Measurements from ENCODE around the gene CRYBG1. TPM values are rescaled to one million over a fixed set of nuclear protein-coding genes. Genes with fewer than 3 reads are reported as not detected.

Gene CRYBG1
- total and polyA plus RNA-seq, 8 donors: 2.3 to 9.2 (median 4.3) TPM

DNA sequence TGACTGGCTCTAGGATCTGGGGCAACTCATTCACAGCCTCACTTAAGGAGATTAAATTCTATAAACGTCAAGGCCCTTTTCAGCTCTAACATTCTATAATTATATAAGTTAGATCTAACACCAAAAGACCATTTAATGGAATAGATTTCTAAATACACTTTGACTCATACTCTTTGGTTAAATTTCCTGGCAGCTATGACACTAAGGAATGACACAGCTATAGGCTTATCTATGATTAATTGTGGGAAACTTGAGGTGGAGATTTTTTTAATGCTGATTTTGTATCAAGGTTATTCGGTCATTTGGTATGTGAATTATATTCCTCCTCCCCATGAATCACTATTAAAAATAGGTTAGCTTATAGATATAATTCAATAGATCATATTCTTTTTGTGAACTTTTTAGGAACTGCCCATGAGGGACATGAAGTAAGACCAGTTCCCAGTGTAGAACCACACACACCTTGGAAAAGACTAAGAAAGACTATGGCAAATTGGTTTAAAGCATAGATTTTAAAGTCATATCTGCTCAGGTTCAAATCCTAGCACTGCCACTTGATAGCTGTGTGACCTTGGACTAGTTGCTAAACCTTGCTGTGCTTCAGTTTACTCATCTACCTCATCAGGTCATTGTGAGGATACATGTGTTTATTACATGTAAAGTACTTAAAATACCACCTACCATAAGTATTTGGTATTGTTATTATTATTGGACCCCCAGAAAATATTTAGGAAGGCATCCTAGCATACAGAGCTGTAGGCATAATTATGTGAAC is 116.0 kb downstream of the CRYBG1 start:
- no peak for FAIRE-seq
- WGBS, 2 donors: 25 to 36% methylated on average over 2 of the region's 2 CpGs
- intact Hi-C loops (cut with DNase I): no loop called here
- Histone ChIP-seq H3K27me3 (no peaks in the 10 kb centered on the region), H3K4me1 (no peaks in the 10 kb centered on the region), H3K9me3 (no peaks in the 10 kb centered on the region), H3K4me3 (no peak overlapping the region), H3K27ac (no peak overlapping the region), H3K36me3 (no peaks in the 10 kb centered on the region)
- TF ChIP-seq, protein P1, sequence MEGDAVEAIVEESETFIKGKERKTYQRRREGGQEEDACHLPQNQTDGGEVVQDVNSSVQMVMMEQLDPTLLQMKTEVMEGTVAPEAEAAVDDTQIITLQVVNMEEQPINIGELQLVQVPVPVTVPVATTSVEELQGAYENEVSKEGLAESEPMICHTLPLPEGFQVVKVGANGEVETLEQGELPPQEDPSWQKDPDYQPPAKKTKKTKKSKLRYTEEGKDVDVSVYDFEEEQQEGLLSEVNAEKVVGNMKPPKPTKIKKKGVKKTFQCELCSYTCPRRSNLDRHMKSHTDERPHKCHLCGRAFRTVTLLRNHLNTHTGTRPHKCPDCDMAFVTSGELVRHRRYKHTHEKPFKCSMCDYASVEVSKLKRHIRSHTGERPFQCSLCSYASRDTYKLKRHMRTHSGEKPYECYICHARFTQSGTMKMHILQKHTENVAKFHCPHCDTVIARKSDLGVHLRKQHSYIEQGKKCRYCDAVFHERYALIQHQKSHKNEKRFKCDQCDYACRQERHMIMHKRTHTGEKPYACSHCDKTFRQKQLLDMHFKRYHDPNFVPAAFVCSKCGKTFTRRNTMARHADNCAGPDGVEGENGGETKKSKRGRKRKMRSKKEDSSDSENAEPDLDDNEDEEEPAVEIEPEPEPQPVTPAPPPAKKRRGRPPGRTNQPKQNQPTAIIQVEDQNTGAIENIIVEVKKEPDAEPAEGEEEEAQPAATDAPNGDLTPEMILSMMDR (IDR thresholded peaks at IDR 0.05): no peak
- DNase-seq: no peak
- ATAC-seq: peak in 2 of 4 donors; percentile 21 to 41

DNA sequence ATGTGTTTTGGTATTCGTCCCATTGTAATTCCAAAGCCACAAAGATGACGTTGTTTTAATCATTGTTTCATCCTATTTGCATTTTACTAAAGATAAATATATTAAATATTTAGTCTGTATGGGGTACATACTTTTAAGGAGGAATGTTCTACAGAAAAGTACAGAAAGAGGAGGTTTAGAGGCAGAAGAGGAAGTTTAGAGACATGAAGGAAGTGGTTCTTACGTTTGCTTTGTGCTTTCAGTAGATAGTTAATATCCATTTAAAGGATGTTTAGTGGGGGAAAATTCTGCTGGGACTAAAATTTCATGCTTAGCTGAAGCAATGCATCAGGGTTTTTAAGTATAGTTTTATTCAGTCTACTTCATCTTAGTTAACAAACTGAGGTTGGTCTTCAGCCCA is 116.6 kb downstream of the CRYBG1 start:
- no peak overlapping the region for H3K27ac ChIP-seq
- intact Hi-C loops (cut with DNase I): no loop called here
- DNase-seq: no peak
- ATAC-seq: peak in 1 of 4 donors; percentile 35
- H3K36me3 ChIP-seq: no peaks in the 10 kb centered on the region
- H3K4me3 ChIP-seq: no peak overlapping the region
- TF ChIP-seq, protein P1 (IDR thresholded peaks at IDR 0.05): no peak
- FAIRE-seq: no peak
- no peaks in the 10 kb centered on the region for H3K9me3 ChIP-seq
- H3K27me3 ChIP-seq: no peaks in the 10 kb centered on the region
- H3K4me1 ChIP-seq: no peaks in the 10 kb centered on the region
- WGBS, 2 donors: 52 to 67% methylated on average over 3 of the region's 3 CpGs

DNA sequence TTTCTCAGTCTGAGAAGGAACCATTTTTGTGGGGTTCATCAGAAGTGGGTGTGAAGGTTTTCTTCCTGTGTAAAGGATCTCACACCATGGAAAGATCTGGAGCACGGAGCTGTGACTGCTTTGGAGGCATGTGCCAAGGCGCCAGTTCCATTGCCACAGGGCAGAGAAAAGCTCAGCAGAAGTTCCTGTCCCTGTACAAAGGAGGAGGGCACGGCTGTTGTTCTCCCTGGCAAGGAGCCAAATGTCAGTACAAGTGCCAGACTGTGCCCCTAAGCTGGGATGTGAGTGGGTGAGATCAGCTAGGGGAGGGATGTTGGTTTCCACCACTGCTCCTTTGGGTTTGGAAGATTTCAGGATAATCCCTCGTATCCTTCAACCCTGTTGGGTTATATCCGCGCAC is 117.3 kb downstream of the CRYBG1 start:
- FAIRE-seq (no peak), ATAC-seq (peak in 2 of 4 donors; percentile 29 to 36), DNase-seq (no peak)
- intact Hi-C loops (cut with DNase I): no loop called here
- TF ChIP-seq, protein P1 (IDR thresholded peaks at IDR 0.05): no peak
- Histone ChIP-seq H3K4me1 (no peaks in the 10 kb centered on the region), H3K4me3 (no peak overlapping the region), H3K27ac (no peak overlapping the region), H3K27me3 (no peaks in the 10 kb centered on the region), H3K9me3 (no peaks in the 10 kb centered on the region), H3K36me3 (no peaks in the 10 kb centered on the region)
- WGBS, 2 donors: 75 to 80% methylated on average over 6 of the region's 6 CpGs

DNA sequence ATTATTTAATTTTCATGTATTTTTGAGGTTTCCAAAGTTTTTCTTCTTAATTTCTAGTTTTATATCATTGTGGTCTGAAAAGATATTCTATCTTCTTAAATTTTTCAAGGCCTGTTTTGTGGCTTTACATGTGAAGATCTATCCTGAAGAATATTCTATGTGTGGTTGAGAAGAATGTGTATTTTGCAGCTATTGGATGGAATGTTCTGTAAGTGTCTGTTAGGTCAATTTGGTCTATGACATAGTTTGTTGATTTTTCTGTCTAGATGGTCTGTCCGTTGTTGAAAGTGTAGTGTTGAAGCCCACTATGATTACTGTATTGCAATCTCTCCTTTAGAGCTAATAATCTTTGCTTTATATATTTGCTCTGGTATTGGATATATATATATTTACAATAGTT is 125.7 kb downstream of the CRYBG1 start:
- Histone ChIP-seq H3K36me3 (no peaks in the 10 kb centered on the region), H3K4me1 (no peaks in the 10 kb centered on the region), H3K9me3 (no peaks in the 10 kb centered on the region), H3K4me3 (no peak overlapping the region), H3K27me3 (no peaks in the 10 kb centered on the region), H3K27ac (no peak overlapping the region)
- TF ChIP-seq, protein P1 (IDR thresholded peaks at IDR 0.05): no peak
- no peak for FAIRE-seq
- no peak for DNase-seq
- WGBS, 2 donors: 75 to 84% methylated on average over 1 of the region's 1 CpG
- intact Hi-C loops (cut with DNase I): no loop called here
- no peak for ATAC-seq

Data from pancreas (tissue), 10 donors.